Measurements from ENCODE around the gene TMEM163.
"Not testable (repeated sequence)": the region's sequence is repeated elsewhere in the genome, so short reads cannot be mapped to it uniquely, and the experiment has no call there.

Gene TMEM163

GRCh38 chr2:134621939-134622705, 96.7 kb downstream of the TMEM163 start:
- DNase-seq: no peak

- no peak for DNase-seq
Observed at GRCh38 chr2:134619250-134619649, 99.5 kb downstream of the TMEM163 start.

GRCh38 chr2:134615480-134615879, 103.3 kb downstream of the TMEM163 start:
- DNase-seq: not testable (repeated sequence)

GRCh38 chr2:134611316-134611715, 107.5 kb downstream of the TMEM163 start:
- no peak for DNase-seq

GRCh38 chr2:134610871-134611270, 107.9 kb downstream of the TMEM163 start:
- no peak for DNase-seq

- no peak for DNase-seq
Observed at GRCh38 chr2:134609924-134610513, 108.8 kb downstream of the TMEM163 start.

- no peak for DNase-seq
Observed at GRCh38 chr2:134603966-134604365, 114.8 kb downstream of the TMEM163 start.

GRCh38 chr2:134602666-134603065, 116.1 kb downstream of the TMEM163 start:
- no peak for DNase-seq

- DNase-seq: no peak
Observed at GRCh38 chr2:134601264-134601663, 117.5 kb downstream of the TMEM163 start.

GRCh38 chr2:134600208-134600607, 118.6 kb downstream of the TMEM163 start:
- DNase-seq: no peak

- DNase-seq: no peak
Observed at GRCh38 chr2:134599236-134599635, 119.6 kb downstream of the TMEM163 start.

GRCh38 chr2:134594399-134594798, 124.4 kb downstream of the TMEM163 start:
- DNase-seq: no peak

GRCh38 chr2:134593519-134593918, 125.3 kb downstream of the TMEM163 start:
- DNase-seq: no peak

- no peak for DNase-seq
Observed at GRCh38 chr2:134592377-134592776, 126.4 kb downstream of the TMEM163 start.

- DNase-seq: no peak
Observed at GRCh38 chr2:134591526-134591925, 127.3 kb downstream of the TMEM163 start.

- no peak for DNase-seq
Observed at GRCh38 chr2:134590679-134591078, 128.1 kb downstream of the TMEM163 start.

GRCh38 chr2:134589171-134590083, 129.4 kb downstream of the TMEM163 start:
- DNase-seq: not testable (repeated sequence)

- DNase-seq: no peak
Observed at GRCh38 chr2:134588556-134588955, 130.2 kb downstream of the TMEM163 start.

GRCh38 chr2:134586326-134586965, 132.4 kb downstream of the TMEM163 start:
- no peak for DNase-seq

- DNase-seq: no peak
Observed at GRCh38 chr2:134583997-134584520, 134.7 kb downstream of the TMEM163 start.

- DNase-seq: no peak
Observed at GRCh38 chr2:134583462-134583861, 135.3 kb downstream of the TMEM163 start.

- no peak for DNase-seq
Observed at GRCh38 chr2:134582547-134582899, 136.3 kb downstream of the TMEM163 start.

Data from hypothalamus (tissue), 51 donors.